Fibroblast of skin of back (primary cell): Measurements from ENCODE around the gene PRKN.
A peak's percentile ranks its signal among the peaks of the same experiment; 100 is the strongest.

ENCODE experiments used
- DNase-seq: peaks from one replicate; pipeline ENCODE4 v3.0.0-alpha.2; 2013

Gene PRKN

GRCh38 chr6:162019349-162019748 is 708.2 kb downstream of the PRKN start:
- DNase-seq = no peak

DNA sequence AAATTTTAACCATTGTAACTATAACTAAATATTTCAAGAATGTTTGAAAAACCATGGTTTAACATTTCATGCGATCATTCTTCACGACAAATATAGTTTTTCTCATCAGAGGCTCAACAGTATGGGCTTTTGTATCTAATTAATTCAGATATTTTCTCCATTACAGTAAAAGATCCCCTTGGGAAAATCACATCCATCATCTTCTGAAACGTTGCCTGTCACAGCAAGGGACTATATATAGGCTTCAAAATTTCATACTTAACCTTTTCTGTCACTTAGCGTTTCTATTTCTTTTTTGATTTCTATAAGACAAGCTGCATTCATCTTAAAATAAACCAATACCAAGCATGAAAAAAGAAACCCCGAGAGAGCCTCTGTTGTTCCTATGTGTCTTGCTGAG is 710.0 kb downstream of the PRKN start:
- no peak for DNase-seq

GRCh38 chr6:162014069-162014811 is 713.3 kb downstream of the PRKN start:
- DNase-seq = no peak

GRCh38 chr6:162005372-162005771 is 722.2 kb downstream of the PRKN start:
- DNase-seq = no peak

DNA sequence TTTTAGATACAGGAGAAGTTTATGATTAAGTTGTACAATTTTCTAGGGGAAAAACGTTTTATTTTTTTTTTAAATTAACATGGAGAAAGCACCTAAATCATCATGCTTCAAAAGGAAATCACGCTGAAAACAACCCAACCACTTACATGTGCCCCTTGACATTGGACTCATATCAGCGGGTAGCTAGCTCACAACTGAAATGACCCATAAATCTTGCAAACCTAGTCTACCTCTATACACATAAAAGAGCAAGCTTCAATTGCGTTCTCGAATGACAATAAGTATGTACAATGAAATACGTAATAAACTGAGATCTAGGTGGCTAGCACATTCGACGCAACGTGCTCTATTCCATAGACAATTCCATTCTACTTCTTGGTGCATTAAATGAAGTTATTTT is 730.8 kb downstream of the PRKN start:
- DNase-seq = no peak

GRCh38 chr6:161985876-161986423 is 741.6 kb downstream of the PRKN start:
- no peak for DNase-seq

GRCh38 chr6:161984713-161985112 is 742.9 kb downstream of the PRKN start:
- DNase-seq = no peak

DNA sequence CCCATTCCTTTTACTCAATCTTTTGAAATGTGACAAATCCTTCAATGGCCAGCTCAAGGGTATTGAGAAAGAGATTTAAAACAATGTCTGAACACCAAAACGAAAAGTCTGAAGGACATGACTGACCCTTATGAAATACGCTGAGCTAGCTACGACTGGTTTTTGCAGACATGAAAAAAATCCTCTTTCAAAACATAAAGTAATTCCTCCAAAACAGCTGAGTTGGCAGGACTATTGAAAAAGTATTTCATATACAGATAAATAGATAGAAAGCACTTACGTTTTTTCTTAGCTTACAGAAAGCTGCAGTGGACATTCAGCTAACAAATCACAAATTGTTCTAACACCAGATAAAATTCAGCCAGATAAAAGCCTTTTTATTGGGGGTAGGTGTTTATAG is 751.0 kb downstream of the PRKN start:
- DNase-seq = no peak

DNA sequence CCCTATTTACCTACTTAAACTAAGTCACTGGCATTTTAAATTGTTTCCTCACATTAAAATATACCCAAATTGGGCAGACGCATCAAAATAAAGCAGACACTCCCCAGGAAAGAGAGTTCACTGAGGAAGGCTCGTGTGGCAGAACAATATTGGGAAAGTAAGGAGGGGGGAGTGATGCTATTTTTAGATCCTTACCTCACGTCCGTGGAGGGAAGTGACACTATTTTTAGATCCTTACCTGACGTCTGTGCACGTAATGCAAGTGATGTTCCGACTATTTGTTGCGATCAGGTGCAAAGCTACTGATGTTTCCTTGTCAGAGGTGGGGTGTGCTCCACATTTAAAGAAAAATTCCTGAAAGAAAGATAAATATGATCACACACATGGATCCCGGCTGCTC is 754.5 kb downstream of the PRKN start:
- DNase-seq = no peak

- DNase-seq = no peak
Measured at GRCh38 chr6:161971043-161971442, 756.5 kb downstream of the PRKN start.

DNA sequence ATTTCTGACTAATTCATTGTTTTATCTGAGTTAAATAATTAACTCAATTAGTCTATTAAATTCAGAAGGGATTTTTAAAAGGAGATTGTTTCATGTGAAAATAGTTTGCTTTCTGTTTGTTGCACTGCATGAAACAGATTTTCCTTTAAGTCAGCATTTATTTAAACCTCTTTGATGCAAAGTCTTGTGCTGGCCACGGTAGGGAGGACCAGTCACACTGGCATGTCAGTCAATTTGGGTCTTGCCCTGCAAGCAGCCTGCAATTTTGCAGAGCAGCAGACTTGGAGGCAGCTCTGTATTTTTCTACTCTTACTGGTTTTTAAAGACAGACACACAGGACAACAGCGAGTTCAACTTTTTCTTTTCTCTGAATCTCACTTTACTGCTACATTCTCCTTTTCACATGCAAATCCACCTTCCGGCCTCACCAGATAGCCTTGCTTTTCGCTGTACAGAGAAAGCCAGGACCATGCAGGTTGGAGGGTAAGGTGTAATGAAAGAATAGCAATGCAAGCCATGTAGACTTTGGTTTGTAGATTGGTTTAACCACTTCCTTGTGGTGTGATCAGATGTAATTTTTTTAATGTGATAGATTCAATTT is 763.8 kb downstream of the PRKN start:
- no peak for DNase-seq

- DNase-seq = no peak
Measured at GRCh38 chr6:161963181-161963580, 764.4 kb downstream of the PRKN start.

GRCh38 chr6:161961796-161962195 is 765.8 kb downstream of the PRKN start:
- DNase-seq = no peak

DNA sequence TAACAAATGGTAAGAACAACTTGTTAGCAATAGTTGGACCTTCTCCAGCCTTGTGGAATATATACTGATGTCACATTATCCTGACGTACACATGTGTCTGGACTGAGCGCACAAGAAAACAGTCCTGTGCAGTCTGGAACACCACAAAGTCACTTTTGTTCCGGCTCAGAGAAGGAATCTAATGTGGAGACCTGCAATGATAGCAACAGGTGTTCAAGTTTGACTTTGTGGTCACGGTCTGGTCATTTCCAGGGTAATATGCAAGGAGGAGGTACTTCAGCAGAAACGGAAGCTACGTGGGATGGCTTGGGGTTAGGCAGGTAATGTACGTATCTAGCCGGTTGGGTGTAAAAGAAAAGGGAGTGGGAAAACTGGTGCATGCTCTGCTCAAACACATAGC is 766.5 kb downstream of the PRKN start:
- no peak for DNase-seq

GRCh38 chr6:161959072-161959471 is 768.5 kb downstream of the PRKN start:
- no peak for DNase-seq

- no peak for DNase-seq
Measured at GRCh38 chr6:161956082-161956481, 771.5 kb downstream of the PRKN start.

DNA sequence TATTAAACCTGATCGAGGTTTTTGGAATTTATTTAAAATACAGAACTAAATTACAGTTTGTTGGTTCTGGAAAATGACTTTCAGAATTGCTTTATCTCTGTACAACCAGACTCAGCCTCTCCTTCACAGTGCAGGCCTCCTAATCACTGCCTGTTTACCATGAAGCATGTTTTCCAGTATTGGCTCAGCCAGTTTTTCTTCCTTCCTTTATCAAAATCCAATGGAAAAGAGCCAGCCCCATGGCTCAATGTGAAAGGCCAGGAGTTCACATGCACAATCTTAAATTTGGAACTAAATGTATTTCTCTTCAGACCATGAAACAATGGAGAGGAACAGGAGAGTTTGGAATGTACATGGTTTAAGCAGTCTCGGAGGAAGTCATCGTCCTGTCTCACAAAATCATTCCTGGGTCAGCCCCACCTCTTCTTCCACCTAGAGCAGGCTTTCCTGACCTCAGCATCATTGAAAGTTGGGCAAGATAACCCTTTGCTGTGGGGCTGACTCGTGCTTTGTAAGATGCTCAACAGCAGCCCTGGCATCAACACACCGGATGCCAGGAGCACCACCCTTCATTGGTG is 772.8 kb downstream of the PRKN start:
- DNase-seq = no peak

DNA sequence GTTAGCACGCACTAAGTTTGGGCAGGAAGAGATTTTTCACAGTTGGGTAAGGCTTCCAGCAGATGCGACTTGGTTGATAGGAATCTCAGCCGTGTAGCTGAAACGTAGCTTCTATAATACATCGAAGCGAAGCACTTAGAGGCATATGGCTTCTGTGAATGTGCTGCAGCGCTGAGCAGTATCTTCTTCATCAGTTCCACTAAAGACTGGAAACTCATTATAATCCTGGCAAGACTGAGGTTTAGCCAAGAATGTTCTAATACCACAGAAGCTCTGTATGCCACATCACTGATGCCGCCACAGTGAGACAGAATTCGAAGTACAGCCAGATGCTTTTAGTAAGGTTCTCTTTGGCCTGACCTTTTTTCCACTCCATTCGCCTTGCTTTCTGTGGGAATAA is 773.5 kb downstream of the PRKN start:
- DNase-seq = no peak

DNA sequence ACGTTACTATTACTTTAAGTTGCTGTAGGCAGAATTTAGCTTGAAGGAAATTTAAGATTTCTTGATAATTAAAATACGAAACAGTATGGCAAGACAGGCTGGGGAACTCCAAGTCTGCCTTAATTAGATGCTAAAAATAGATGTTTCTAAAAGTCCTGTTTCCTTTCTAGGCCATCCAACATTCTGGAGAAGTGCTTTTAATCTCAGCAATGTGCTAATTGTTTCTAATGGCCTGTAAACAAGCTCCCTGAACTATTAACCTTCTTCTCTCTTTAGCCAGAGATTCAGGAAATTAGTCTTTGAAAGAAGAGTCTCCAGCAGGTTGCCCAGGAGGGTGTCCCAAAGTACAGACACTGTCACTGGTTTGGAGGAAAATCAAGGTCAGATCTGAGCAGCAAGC is 776.4 kb downstream of the PRKN start:
- no peak for DNase-seq

DNA sequence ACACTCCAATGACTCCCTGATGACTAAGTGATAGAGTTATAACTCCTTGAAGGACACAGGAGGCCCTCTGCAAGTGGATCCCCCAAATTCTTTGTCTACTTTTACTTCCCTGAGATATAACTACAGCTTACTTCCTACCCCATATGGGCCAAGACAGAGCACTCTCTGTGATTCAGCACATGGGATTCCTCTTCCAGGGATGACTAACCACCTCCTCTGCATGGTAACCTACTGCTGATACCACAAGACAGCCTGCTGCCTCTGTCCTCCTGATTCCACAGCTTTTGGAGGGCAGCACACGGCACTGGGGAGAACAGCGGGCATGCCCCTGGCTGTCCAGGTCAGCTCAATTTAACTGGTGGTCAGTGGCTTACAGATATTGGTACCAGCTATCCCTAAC is 778.0 kb downstream of the PRKN start:
- peak; percentile 9 for DNase-seq

GRCh38 chr6:161948462-161948861 is 779.1 kb downstream of the PRKN start:
- DNase-seq = no peak

- no peak for DNase-seq
Measured at GRCh38 chr6:161947371-161947770, 780.2 kb downstream of the PRKN start.

DNA sequence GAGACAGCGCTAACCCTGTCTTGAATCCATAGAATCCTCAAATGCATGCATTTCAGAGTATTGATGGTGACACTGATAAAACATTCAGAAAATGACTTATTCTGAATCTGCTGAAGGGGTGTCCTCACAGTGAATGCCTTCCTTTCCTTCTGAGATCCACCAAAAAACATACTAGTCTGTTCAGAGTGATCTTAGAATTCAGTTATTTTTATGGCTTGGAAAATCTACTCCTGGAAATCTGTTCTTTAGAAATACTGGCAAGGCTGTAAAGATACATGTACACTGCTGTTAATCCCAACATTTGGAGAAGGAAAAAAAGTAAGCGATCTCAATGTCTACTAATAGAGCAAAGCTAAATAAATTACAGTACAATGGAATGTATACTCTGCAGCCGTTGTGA is 781.1 kb downstream of the PRKN start:
- DNase-seq = no peak

- no peak for DNase-seq
Measured at GRCh38 chr6:161943561-161943960, 784.0 kb downstream of the PRKN start.
